CD4-positive, alpha-beta T cell treated with Interleukin-6 for 4 hours (primary cell): Measurements from ENCODE around the gene GFPT2.

Experiments
- DNase-seq: peaks from one replicate; pipeline ENCODE4 v3.0.0-alpha.2; 2020; ENCODE audit warnings: mixed read lengths

GFPT2 gene

GRCh38 chr5:180271221-180271620, 81.9 kb downstream of the GFPT2 start:
- DNase-seq, result no peak

- no peak for DNase-seq
Measured at GRCh38 chr5:180259260-180259611, 93.9 kb downstream of the GFPT2 start.

- DNase-seq, result no peak
Measured at GRCh38 chr5:180253036-180253824, 99.9 kb downstream of the GFPT2 start.

GRCh38 chr5:180251887-180252286, 101.2 kb downstream of the GFPT2 start:
- DNase-seq, result no peak

GRCh38 chr5:180251141-180251540, 102.0 kb downstream of the GFPT2 start:
- no peak for DNase-seq
